Ovary (tissue), 9 donors: ENCODE results near the gene FARP2. TPM values are rescaled to one million over a fixed set of nuclear protein-coding genes. Genes with fewer than 3 reads are reported as not detected.

Source experiments
- DNase-seq, 5 donors: peaks; one replicate each; pipeline ENCODE4 v3.0.0-alpha.2; 2019 to 2020
- H3K27ac ChIP-seq, 2 donors: fragments of 200-600 bp; one replicate each; pipeline versions ENCODE4 v1.5.1 to v1.8.0; 2019 to 2022
- H3K27me3 ChIP-seq: fragments of 200-600 bp; one replicate; pipeline ENCODE4 v1.8.0; 2022
- H3K36me3 ChIP-seq: fragments of 200-600 bp; sonication (generic); one replicate; pipeline ENCODE4 v1.5.1; 2019
- H3K4me1 ChIP-seq: one replicate; pipeline ENCODE4 v1.8.1; 2013; ENCODE audit warnings: mild to moderate bottlenecking, moderate library complexity; ENCODE audit not compliant: insufficient read depth
- H3K4me3 ChIP-seq: fragments of 200-600 bp; sonication (generic); one replicate; pipeline ENCODE4 v1.5.1; 2017
- H3K9me3 ChIP-seq, 2 donors: fragments of 200-600 bp in 1 of 2; sonication (generic) in 1 of 2; one replicate each; pipeline versions ENCODE4 v1.5.1 to v1.8.1; 2013 to 2019; ENCODE audit warnings: mild to moderate bottlenecking in 1 of 2, moderate library complexity in 1 of 2
- CTCF ChIP-seq, 3 donors: fragments of 450-650 bp in 2 of 3; fragments of 200-600 bp in 1 of 3; IDR thresholded peaks; one replicate each; pipeline versions ENCODE4 v1.5.1 to v1.8.0; 2016 to 2022; ENCODE audit warnings: antibody characterized with exemption in 3 of 3, mild to moderate bottlenecking in 1 of 3
- EP300 ChIP-seq: sonication (generic); formaldehyde crosslinking; IDR thresholded peaks from one replicate; pipeline ENCODE4 v1.6.1; 2017; ENCODE audit warnings: antibody characterized with exemption
- POLR2A ChIP-seq: fragments of 450-650 bp; IDR thresholded peaks from one replicate; pipeline ENCODE4 v1.6.1; 2017; ENCODE audit warnings: antibody characterized with exemption, mild to moderate bottlenecking, moderate library complexity
- WGBS, 3 donors: extraction: QIAGEN DNeasy Blood & Tissue Kit in 1 of 3; methylation state at CpG; one replicate each; pipeline versions ENCODE4 v1.1.5 to v1.1.7; 2013 to 2017; 5-methylcytosine and 5-hydroxymethylcytosine counted together
- intact Hi-C, 4 donors: fragments of 100-400 bp; cut with DNase I; formaldehyde crosslinking; loops; one replicate each; pipeline versions ENCODE4 v1.11.0 to v1.15.1; 2022 to 2023
- polyA plus RNA-seq, 2 donors: library from polyadenylated mRNA; stranded (reverse); fragments of 200-250 nt in 1 of 2; fragments of 350-450 nt in 1 of 2; fragmentation: Illumina TruSeq in 1 of 2; extraction: RNeasy Lipid Tissue Mini Kit (QIAGEN cat#74804) in 1 of 2; gene quantifications; one replicate each; pipeline ENCODE4 v1.2.3, GENCODE V29; 2013 to 2014
- total RNA-seq, 7 donors: library from RNA; depleted of rRNA in 2 of 7; stranded (reverse); fragments of >200 nt in 2 of 7; fragmentation: NEBNext Ultra II Directional in 3 of 7; extraction: Animal tissue kit (Norgen Biotek cat#: 25700) in 3 of 7; gene quantifications; one replicate each; pipeline versions ENCODE4 v1.1.0 to v1.2.4, GENCODE V29; 2016 to 2023
- donor health status: DM: no; HTN: no; CAD: no; lungs with moderate emphysema.
- donor health status: DM: no; HTN: no; CAD: no.
- donor health status: Bipolar disorder and iron deficiency.
- donor health status: DM: yes; HTN: yes; CAD: no.
- donor health status: DM: no; HTN: no; CAD: no.
- donor health status: DM: yes; HTN: yes; CAD: no.

FARP2 gene
- total and polyA plus RNA-seq, 9 donors = 13.5 to 62.1 (median 39.5) TPM

DNA sequence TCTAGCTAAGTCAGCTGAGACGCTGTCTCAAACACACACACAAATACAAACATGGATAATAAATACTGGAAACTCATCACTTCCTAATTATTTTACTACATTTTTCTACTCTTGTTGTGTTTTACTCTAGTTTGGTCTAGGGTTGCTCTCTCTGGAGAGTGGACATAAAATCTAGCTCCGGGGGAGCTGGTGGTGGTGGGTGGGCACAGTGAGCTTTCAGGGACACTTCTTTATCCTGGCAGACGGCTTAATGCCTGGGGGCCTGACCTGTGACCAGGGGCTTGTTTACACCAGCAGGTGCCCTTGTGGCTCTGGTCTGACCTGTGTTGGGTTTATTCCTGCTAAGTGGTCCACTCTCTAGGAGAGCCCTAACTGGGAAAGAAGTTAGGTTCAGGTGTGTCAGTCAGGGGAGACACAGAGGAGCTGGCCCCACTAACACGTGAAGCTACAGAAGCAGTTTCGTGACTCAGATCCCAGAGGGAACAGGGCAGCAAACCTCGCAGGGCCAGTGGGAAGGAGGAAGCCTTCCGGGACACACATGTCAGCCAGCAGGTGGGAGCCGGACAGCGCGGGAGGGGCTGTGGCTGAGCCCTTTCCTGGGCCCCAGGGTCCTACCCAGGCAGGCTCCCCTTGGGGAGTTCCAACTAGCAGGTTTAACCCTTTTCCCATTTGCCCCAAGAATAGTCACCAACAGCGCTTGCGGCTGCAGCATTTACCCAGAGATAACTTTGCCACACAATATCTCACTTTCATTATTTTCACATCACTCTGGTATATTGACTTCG is 180.0 kb downstream of the FARP2 start:
- intact Hi-C loops = no loop called here
- WGBS, 3 donors = 43 to 57% (median 43%) methylated on average over 13 of the region's 13 CpGs

DNA sequence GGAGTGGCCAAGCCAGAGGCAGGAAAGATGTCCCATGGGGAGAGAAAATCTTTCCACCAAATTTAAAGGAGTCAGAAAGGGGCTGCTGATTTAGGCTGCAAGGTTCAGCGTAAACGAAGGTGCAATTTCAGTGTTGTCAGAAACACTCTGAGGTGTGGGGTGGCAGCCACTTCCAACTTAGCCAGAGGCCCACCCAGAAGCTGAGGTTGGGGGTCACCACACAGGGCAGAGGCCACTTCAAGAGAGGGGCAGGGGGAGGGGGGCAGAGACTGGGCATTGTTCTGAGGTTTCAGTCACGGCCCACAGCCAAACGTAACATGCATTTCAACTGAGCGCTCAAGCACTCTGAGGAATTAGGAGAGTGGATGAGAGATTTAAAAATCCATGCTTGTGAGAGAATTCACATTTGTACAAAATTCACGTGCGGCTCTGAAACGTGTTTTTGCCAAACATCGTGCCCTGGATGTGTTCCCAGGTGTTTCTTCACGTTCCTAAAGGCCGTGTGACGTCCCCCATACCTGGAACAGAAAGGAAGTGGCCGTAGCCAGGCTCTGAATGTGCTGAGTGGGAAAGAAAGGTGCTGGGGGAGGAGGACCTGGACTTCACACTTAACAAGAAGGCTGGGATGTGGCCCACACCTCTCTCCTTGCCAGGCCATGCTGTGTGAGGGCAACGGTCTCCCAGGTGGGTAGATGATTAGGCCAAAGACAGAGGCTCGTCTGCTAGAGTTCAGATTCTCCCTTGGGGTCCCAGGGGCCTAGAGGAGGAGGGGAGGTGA is 182.9 kb downstream of the FARP2 start:
- no peaks in the 10 kb centered on the region for H3K9me3 ChIP-seq
- H3K4me1 ChIP-seq = peaks cover 6% of the 10 kb centered on the region
- 88 to 90% (median 88%) methylated on average over 15 of the region's 15 CpGs for WGBS, 3 donors
- H3K27me3 ChIP-seq = no peaks in the 10 kb centered on the region
- no peak for DNase-seq
- H3K36me3 ChIP-seq = no peaks in the 10 kb centered on the region
- TF ChIP-seq POLR2A (no peak), EP300 (no peak), CTCF (IDR thresholded peaks at IDR 0.05) (no peak)
- H3K27ac ChIP-seq = no peak overlapping the region
- intact Hi-C loops = no loop called here
- H3K4me3 ChIP-seq = no peak overlapping the region

More for the DNA sequence above, 180.0 kb downstream of the FARP2 start:
- Histone ChIP-seq H3K27me3 (no peaks in the 10 kb centered on the region), H3K9me3 (no peaks in the 10 kb centered on the region), H3K36me3 (no peaks in the 10 kb centered on the region), H3K4me1 (no peaks in the 10 kb centered on the region), H3K27ac (no peak overlapping the region), H3K4me3 (no peak overlapping the region)
- TF ChIP-seq POLR2A (no peak), EP300 (no peak), CTCF (IDR thresholded peaks at IDR 0.05) (no peak)
- no peak for DNase-seq

DNA sequence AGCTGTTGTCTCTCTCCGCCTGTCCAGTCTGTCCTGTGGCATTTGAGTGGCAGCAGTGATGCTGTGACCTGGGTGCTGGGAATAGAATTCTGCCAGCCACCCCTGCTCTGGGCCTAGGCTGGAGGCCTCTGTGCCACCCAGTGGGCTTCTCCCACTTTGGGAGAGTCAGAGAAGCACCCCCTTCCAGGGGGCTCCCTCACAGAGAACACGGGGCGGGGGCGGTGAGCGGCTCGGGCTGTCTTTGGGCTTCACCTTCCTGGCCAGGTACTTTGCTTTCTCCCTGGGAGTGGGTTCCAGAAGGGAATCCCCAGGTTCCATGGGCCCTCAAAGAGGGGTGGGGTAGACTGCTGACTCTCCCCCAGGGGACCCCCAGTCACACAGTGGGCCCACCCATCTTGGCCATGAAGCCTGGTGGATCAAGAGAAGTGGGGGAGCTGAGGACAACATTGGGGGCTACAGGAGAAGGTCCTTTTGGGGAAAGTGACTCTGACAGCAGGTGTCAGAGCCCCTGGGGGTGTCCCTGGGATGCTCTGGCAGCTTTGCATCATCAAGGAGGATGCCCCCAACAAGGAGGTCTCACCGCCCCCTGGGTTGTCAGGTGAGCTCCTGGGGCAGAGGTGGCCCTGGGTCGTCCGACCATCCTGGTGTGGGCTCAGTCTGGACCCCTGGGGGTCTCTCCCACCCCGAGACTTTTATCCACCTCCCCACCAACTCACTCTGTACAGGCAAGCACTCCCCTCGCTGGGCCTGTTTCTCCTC is 183.7 kb downstream of the FARP2 start:
- Histone ChIP-seq H3K27me3 (no peaks in the 10 kb centered on the region), H3K36me3 (no peaks in the 10 kb centered on the region), H3K27ac (no peak overlapping the region), H3K9me3 (no peaks in the 10 kb centered on the region), H3K4me1 (peaks cover 6% of the 10 kb centered on the region), H3K4me3 (no peak overlapping the region)
- no peak for DNase-seq
- 92 to 96% (median 95%) methylated on average over 8 to 11 of the region's 11 CpGs for WGBS, 3 donors
- intact Hi-C loops = no loop called here
- no peak for TF ChIP-seq EP300
- no peak for TF ChIP-seq CTCF (IDR thresholded peaks at IDR 0.05)
- no peak for TF ChIP-seq POLR2A

DNA sequence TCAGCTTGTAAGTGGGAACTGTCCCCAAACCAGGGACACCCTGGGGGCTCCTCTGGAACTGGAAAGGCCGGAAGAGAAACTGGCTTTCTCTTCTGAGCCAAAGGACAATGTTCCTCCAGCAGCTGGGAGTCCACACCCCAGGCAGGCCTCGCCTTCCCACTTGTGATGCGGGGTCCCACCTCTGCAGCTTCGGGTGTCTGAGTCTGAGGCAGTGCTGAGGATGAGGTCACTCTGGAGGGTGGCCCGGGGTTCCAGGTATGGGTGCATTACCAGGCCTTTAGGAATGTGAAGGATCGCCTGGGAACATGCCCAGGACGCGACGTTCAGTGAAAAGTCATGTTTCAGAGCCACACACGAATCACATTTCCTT is 184.3 kb downstream of the FARP2 start:
- no peak for DNase-seq

More for the DNA sequence above, 184.3 kb downstream of the FARP2 start:
- H3K4me1 ChIP-seq = peaks cover 6% of the 10 kb centered on the region
- H3K4me3 ChIP-seq = no peak overlapping the region
- no peaks in the 10 kb centered on the region for H3K9me3 ChIP-seq
- H3K27me3 ChIP-seq = no peaks in the 10 kb centered on the region
- WGBS, 3 donors = 39 to 52% (median 49%) methylated on average over 10 of the region's 10 CpGs
- intact Hi-C loops = no loop called here
- no peaks in the 10 kb centered on the region for H3K36me3 ChIP-seq
- no peak overlapping the region for H3K27ac ChIP-seq
- TF ChIP-seq EP300 (no peak), POLR2A (no peak), CTCF (IDR thresholded peaks at IDR 0.05) (no peak)
